Measurements from ENCODE around the gene LMF1.

- no peak for TF ChIP-seq NONO (IDR thresholded peaks at IDR 0.05; ENCODE audit: low read depth in 2 of 2, low read length in 1 of 2)
- TF ChIP-seq, protein P1, sequence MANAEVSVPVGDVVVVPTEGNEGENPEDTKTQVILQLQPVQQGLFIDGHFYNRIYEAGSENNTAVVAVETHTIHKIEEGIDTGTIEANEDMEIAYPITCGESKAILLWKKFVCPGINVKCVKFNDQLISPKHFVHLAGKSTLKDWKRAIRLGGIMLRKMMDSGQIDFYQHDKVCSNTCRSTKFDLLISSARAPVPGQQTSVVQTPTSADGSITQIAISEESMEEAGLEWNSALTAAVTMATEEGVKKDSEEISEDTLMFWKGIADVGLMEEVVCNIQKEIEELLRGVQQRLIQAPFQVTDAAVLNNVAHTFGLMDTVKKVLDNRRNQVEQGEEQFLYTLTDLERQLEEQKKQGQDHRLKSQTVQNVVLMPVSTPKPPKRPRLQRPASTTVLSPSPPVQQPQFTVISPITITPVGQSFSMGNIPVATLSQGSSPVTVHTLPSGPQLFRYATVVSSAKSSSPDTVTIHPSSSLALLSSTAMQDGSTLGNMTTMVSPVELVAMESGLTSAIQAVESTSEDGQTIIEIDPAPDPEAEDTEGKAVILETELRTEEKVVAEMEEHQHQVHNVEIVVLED (CRISPR knock-in tag; IDR thresholded peaks at IDR 0.05), result no peak
- TF ChIP-seq, protein P2, sequence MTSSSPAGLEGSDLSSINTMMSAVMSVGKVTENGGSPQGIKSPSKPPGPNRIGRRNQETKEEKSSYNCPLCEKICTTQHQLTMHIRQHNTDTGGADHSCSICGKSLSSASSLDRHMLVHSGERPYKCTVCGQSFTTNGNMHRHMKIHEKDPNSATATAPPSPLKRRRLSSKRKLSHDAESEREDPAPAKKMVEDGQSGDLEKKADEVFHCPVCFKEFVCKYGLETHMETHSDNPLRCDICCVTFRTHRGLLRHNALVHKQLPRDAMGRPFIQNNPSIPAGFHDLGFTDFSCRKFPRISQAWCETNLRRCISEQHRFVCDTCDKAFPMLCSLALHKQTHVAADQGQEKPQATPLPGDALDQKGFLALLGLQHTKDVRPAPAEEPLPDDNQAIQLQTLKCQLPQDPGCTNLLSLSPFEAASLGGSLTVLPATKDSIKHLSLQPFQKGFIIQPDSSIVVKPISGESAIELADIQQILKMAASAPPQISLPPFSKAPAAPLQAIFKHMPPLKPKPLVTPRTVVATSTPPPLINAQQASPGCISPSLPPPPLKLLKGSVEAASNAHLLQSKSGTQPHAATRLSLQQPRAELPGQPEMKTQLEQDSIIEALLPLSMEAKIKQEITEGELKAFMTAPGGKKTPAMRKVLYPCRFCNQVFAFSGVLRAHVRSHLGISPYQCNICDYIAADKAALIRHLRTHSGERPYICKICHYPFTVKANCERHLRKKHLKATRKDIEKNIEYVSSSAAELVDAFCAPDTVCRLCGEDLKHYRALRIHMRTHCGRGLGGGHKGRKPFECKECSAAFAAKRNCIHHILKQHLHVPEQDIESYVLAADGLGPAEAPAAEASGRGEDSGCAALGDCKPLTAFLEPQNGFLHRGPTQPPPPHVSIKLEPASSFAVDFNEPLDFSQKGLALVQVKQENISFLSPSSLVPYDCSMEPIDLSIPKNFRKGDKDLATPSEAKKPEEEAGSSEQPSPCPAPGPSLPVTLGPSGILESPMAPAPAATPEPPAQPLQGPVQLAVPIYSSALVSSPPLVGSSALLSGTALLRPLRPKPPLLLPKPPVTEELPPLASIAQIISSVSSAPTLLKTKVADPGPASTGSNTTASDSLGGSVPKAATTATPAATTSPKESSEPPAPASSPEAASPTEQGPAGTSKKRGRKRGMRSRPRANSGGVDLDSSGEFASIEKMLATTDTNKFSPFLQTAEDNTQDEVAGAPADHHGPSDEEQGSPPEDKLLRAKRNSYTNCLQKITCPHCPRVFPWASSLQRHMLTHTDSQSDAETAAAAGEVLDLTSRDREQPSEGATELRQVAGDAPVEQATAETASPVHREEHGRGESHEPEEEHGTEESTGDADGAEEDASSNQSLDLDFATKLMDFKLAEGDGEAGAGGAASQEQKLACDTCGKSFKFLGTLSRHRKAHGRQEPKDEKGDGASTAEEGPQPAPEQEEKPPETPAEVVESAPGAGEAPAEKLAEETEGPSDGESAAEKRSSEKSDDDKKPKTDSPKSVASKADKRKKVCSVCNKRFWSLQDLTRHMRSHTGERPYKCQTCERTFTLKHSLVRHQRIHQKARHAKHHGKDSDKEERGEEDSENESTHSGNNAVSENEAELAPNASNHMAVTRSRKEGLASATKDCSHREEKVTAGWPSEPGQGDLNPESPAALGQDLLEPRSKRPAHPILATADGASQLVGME (CRISPR knock-in tag; IDR thresholded peaks at IDR 0.05), result no peak
- TF ChIP-seq POLR2AphosphoS5 (IDR thresholded peaks at IDR 0.05; ENCODE audit: control insufficient read depth, insufficient read depth, low read depth, low read length), result no peak
- TF ChIP-seq, protein P3, sequence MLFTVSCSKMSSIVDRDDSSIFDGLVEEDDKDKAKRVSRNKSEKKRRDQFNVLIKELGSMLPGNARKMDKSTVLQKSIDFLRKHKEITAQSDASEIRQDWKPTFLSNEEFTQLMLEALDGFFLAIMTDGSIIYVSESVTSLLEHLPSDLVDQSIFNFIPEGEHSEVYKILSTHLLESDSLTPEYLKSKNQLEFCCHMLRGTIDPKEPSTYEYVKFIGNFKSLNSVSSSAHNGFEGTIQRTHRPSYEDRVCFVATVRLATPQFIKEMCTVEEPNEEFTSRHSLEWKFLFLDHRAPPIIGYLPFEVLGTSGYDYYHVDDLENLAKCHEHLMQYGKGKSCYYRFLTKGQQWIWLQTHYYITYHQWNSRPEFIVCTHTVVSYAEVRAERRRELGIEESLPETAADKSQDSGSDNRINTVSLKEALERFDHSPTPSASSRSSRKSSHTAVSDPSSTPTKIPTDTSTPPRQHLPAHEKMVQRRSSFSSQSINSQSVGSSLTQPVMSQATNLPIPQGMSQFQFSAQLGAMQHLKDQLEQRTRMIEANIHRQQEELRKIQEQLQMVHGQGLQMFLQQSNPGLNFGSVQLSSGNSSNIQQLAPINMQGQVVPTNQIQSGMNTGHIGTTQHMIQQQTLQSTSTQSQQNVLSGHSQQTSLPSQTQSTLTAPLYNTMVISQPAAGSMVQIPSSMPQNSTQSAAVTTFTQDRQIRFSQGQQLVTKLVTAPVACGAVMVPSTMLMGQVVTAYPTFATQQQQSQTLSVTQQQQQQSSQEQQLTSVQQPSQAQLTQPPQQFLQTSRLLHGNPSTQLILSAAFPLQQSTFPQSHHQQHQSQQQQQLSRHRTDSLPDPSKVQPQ (CRISPR knock-in tag; IDR thresholded peaks at IDR 0.05; ENCODE audit: borderline replicate concordance), result no peak
- TF ChIP-seq U2AF2 (optimal IDR thresholded peaks at IDR 0.05; ENCODE audit: low read depth, low read length), result no peak
These were observed 103.1 kb downstream of the LMF1 start for GRCh38 chr16:867421-868385.

Measured in K562 (cell line).